GM12873 (cell line): ENCODE measurements around the gene RHBDF2.

Source experiments
- CTCF ChIP-seq: IDR thresholded peaks from 2 replicates; pipeline ENCODE4 v1.5.1; 2012; ENCODE audit warnings: low read depth, mild to moderate bottlenecking, moderate library complexity, low read length, control low read depth; ENCODE audit not compliant: insufficient read depth; ENCODE audit errors: missing control alignments

RHBDF2 gene

GRCh38 chr17:76497699-76497978 lies 3.6 kb downstream of the RHBDF2 start:
- no peak for TF ChIP-seq CTCF

GRCh38 chr17:76496464-76496863 lies 4.8 kb downstream of the RHBDF2 start:
- TF ChIP-seq CTCF: no peak

GRCh38 chr17:76495663-76496400 lies 5.4 kb downstream of the RHBDF2 start:
- no peak for TF ChIP-seq CTCF

- TF ChIP-seq CTCF: no peak
These were observed 7.6 kb downstream of the RHBDF2 start for GRCh38 chr17:76493505-76494167.

GRCh38 chr17:76492989-76493501 lies 8.2 kb downstream of the RHBDF2 start:
- no peak for TF ChIP-seq CTCF

- TF ChIP-seq CTCF: no peak
These were observed 8.9 kb downstream of the RHBDF2 start for GRCh38 chr17:76492123-76492988.
